Mesothelial cell of epicardium (in vitro differentiated cells): Measurements from ENCODE around the gene DCDC1. TPM values are rescaled to one million over a fixed set of nuclear protein-coding genes. Genes with fewer than 3 reads are reported as not detected.

ENCODE experiments used
- DNase-seq, 2 experiments: peaks; one replicate each; pipeline ENCODE4 v3.0.0; 2021; ENCODE audit warnings: low spot score in 2 of 2; ENCODE audit not compliant: unreplicated experiment in 2 of 2
- H3K27ac Mint-ChIP-seq: 2 replicates; pipeline ENCODE4 v1.8.0; 2021; ENCODE audit warnings: mixed read lengths
- H3K27me3 Mint-ChIP-seq: 2 replicates; pipeline ENCODE4 v1.8.0; 2021; ENCODE audit warnings: low read depth, mixed read lengths
- H3K36me3 Mint-ChIP-seq: 2 replicates; pipeline ENCODE4 v1.8.0; 2021; ENCODE audit warnings: mixed read lengths
- H3K4me1 Mint-ChIP-seq: 2 replicates; pipeline ENCODE4 v1.8.0; 2021; ENCODE audit warnings: mixed read lengths
- H3K4me3 Mint-ChIP-seq: 2 replicates; pipeline ENCODE4 v1.8.0; 2021; ENCODE audit warnings: mild to moderate bottlenecking, moderate library complexity, mixed read lengths
- H3K9me3 Mint-ChIP-seq: 2 replicates; pipeline ENCODE4 v1.8.0; 2021; ENCODE audit warnings: mixed read lengths
- total RNA-seq: library from RNA; stranded (reverse); gene quantifications from 3 replicates; pipeline ENCODE4 v1.2.1, GENCODE V29; 2021
- TF ChIP-seq, protein P1 (sequence below): fragments of 200-600 bp; sonication (generic); IDR thresholded peaks from one replicate; pipeline ENCODE4 v1.5.0; 2021; ENCODE audit warnings: antibody characterized with exemption; ENCODE audit not compliant: unreplicated experiment

DCDC1 gene
- total RNA-seq, 1 donor from 2014 or later = 1.2 TPM

DNA sequence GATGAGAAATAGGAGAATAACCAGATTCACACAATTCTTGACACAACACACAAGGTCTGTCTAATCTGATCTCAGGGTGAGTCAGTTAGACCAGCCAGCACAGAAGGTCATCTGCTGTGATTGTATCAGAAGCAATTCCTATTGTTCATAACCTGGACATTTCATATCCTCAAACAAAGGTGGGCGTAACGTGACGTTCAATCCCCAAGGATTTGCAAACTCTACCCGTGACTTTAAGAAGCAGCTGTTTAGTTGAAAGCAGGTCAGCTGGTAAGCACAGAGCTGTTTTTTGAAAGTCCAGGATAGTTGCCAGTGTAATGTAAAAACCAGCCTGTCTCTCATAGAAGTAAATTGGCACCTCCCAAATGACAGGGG, 385.1 kb downstream of the DCDC1 start:
- DNase-seq = no peak
- no peaks in the 10 kb centered on the region for H3K36me3 Mint-ChIP-seq
- no peaks in the 10 kb centered on the region for H3K27me3 Mint-ChIP-seq
- no peak overlapping the region for H3K27ac Mint-ChIP-seq
- no peak overlapping the region for H3K4me3 Mint-ChIP-seq
- TF ChIP-seq, protein P1, sequence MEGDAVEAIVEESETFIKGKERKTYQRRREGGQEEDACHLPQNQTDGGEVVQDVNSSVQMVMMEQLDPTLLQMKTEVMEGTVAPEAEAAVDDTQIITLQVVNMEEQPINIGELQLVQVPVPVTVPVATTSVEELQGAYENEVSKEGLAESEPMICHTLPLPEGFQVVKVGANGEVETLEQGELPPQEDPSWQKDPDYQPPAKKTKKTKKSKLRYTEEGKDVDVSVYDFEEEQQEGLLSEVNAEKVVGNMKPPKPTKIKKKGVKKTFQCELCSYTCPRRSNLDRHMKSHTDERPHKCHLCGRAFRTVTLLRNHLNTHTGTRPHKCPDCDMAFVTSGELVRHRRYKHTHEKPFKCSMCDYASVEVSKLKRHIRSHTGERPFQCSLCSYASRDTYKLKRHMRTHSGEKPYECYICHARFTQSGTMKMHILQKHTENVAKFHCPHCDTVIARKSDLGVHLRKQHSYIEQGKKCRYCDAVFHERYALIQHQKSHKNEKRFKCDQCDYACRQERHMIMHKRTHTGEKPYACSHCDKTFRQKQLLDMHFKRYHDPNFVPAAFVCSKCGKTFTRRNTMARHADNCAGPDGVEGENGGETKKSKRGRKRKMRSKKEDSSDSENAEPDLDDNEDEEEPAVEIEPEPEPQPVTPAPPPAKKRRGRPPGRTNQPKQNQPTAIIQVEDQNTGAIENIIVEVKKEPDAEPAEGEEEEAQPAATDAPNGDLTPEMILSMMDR = no peak
- H3K9me3 Mint-ChIP-seq = no peaks in the 10 kb centered on the region
- H3K4me1 Mint-ChIP-seq = peaks cover 4% of the 10 kb centered on the region

DNA sequence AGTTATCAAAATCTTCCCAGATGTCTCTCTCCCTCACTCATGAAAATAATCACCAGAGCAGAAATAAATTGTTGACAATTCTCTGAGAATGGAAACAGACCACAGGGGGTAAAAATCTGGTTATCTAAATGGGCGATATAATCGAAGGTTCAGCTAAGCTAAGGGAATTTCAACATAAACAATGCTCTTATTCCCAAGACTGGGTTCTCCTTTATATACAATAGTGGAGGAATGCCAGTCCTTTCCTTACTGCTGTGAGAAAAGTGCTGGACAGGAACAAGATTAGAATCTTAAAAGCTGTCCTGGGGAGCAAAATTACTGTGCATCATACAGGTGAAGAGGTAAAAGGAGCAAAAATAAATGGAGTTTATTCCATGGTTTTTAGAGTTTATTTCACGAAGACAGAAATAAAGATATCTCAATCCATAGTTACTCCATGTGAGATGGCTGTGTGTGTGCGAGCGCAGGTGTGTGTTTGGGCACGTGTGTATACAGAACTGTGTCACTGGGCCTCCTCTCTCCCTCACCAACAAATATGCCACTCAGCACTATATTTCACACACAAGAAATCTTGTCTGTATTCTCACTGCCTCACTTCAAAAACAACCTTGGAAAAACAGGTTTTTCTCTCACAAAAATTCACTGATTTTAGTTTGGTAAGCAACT, 385.6 kb downstream of the DCDC1 start:
- H3K27me3 Mint-ChIP-seq = no peaks in the 10 kb centered on the region
- TF ChIP-seq, protein P1 = no peak
- H3K4me1 Mint-ChIP-seq = peaks cover 4% of the 10 kb centered on the region
- DNase-seq = no peak
- H3K27ac Mint-ChIP-seq = no peak overlapping the region
- no peaks in the 10 kb centered on the region for H3K9me3 Mint-ChIP-seq
- no peaks in the 10 kb centered on the region for H3K36me3 Mint-ChIP-seq
- H3K4me3 Mint-ChIP-seq = no peak overlapping the region

DNA sequence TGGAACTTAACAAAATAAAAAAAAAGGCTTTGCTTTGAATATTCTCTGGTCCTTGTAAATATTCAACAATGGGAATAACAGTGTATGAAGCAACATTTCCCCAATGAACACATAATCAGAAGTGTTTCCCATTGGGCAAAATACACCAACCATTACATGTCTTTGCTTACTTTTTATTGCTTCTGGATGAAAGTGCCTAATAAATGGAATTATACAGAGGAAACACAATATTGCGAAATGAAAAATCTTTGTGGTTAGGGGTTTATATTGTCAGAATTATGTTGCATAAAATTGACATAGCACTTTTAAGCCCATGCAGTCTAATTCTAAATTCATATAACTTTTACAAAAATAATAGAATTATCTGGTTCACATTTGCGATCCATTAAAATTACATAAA, 386.4 kb downstream of the DCDC1 start:
- TF ChIP-seq, protein P1 = no peak
- Mint-ChIP-seq H3K9me3 (no peaks in the 10 kb centered on the region), H3K27ac (no peak overlapping the region), H3K4me1 (peaks cover 4% of the 10 kb centered on the region), H3K4me3 (no peak overlapping the region), H3K27me3 (no peaks in the 10 kb centered on the region), H3K36me3 (no peaks in the 10 kb centered on the region)
- no peak for DNase-seq

DNA sequence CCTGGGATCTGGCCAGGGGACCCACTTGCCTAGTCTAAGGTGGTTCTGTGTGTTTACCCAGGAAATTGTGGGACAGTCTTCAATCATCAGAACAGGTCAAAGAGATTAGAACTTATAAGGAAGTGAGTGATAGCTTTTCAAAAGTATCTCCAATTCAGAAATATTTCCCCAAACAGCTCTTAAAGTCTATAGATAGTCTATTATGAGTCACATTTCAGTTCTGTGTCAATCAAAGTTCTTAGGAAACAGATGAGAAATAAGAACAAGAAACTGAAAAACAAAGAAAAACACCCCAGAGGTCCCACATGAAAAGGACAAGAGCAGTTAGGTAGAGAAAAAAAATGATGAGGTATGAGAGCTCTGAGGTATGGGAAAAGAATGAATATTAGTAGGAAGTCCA, 402.0 kb downstream of the DCDC1 start:
- TF ChIP-seq, protein P1 = no peak
- no peak overlapping the region for H3K27ac Mint-ChIP-seq
- H3K9me3 Mint-ChIP-seq = peaks cover 25% of the 10 kb centered on the region
- H3K36me3 Mint-ChIP-seq = no peaks in the 10 kb centered on the region
- H3K4me3 Mint-ChIP-seq = no peak overlapping the region
- peaks cover 9% of the 10 kb centered on the region for H3K27me3 Mint-ChIP-seq
- H3K4me1 Mint-ChIP-seq = no peaks in the 10 kb centered on the region
- DNase-seq = no peak

DNA sequence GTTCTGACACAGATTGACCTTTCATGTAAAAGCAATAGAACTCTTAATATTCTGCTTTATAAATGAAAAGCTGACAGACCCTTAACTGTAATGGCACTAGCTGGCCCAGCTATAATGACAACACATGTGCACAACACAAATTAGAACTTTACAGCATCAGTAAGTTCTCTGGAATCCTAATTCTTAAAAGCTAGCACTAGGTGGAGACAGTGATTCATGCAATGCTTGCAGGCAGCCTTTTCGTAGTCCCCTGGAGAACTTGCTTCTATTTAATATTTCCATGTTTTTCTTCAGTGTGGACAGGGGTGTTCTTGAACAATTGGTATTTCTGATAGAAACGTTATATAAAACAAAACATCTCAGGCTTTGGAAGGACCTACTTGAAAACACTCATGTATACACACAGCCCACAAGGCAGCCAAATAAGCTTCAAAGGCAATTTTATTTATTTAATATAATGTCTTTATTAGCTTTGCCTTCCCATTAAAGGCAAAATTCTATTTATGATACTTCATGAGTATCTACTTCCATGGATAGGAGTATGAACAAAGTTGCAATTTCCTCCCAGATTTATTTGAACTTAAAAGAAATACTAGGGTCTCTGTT, 409.0 kb downstream of the DCDC1 start:
- Mint-ChIP-seq H3K4me3 (no peak overlapping the region), H3K27me3 (peaks cover 40% of the 10 kb centered on the region), H3K4me1 (no peaks in the 10 kb centered on the region), H3K9me3 (no peaks in the 10 kb centered on the region), H3K36me3 (no peaks in the 10 kb centered on the region), H3K27ac (no peak overlapping the region)
- TF ChIP-seq, protein P1 = peak; percentile 27
- DNase-seq = no peak
